Cortex of kidney (tissue), 1 donor: ENCODE results near the gene GMCL2.

Source experiments
- DNase-seq: peaks from one replicate; lab custom pipeline; 2025; lab: John Stamatoyannopoulos, UW

Gene GMCL2

GRCh38 chr5:178182158-178182876, 4.9 kb downstream of the GMCL2 start:
- no peak for DNase-seq

- DNase-seq = no peak
These were observed 6.9 kb downstream of the GMCL2 start for GRCh38 chr5:178180141-178180863.

GRCh38 chr5:178177569-178177968, 9.6 kb downstream of the GMCL2 start:
- no peak for DNase-seq

GRCh38 chr5:178176791-178177190, 10.4 kb downstream of the GMCL2 start:
- DNase-seq = no peak

- no peak for DNase-seq
These were observed 12.7 kb downstream of the GMCL2 start for GRCh38 chr5:178174456-178174855.

GRCh38 chr5:178170455-178170854, 16.7 kb downstream of the GMCL2 start:
- no peak for DNase-seq

- DNase-seq = no peak
These were observed 21.6 kb downstream of the GMCL2 start for GRCh38 chr5:178165581-178165980.

- no peak for DNase-seq
These were observed 23.1 kb downstream of the GMCL2 start for GRCh38 chr5:178163772-178164735.

- DNase-seq = no peak
These were observed 24.7 kb downstream of the GMCL2 start for GRCh38 chr5:178162481-178162880.

- DNase-seq = no peak
These were observed 27.0 kb downstream of the GMCL2 start for GRCh38 chr5:178160176-178160575.

GRCh38 chr5:178155065-178155464, 32.1 kb downstream of the GMCL2 start:
- DNase-seq = no peak

GRCh38 chr5:178153530-178154340, 33.4 kb downstream of the GMCL2 start, which contains the start of gene NHP2:
Gene NHP2, minus strand, starts transcription at chr5:178153885. Its CDS starts 68 bp downstream, at chr5:178153817.
- DNase-seq = peak; percentile 38

- DNase-seq = no peak
These were observed 34.4 kb downstream of the GMCL2 start for GRCh38 chr5:178152491-178153444.

- DNase-seq = no peak
These were observed 36.0 kb downstream of the GMCL2 start for GRCh38 chr5:178150977-178151734.

- DNase-seq = no peak
These were observed 37.8 kb downstream of the GMCL2 start for GRCh38 chr5:178149199-178149932.

GRCh38 chr5:178147406-178147805, 39.8 kb downstream of the GMCL2 start:
- DNase-seq = no peak

GRCh38 chr5:178145965-178146820, 41.0 kb downstream of the GMCL2 start:
- DNase-seq = no peak

GRCh38 chr5:178143901-178144300, 43.3 kb downstream of the GMCL2 start:
- DNase-seq = no peak
